ENCODE data around the gene MTCL1. TPM values are rescaled to one million over a fixed set of nuclear protein-coding genes. Genes with fewer than 3 reads are reported as not detected.
A peak's percentile ranks its signal among the peaks of the same experiment; 100 is the strongest.

MTCL1 gene
- total and polyA plus RNA-seq, 12 donors, result 0.43 to 12.5 (median 2.1) TPM

DNA sequence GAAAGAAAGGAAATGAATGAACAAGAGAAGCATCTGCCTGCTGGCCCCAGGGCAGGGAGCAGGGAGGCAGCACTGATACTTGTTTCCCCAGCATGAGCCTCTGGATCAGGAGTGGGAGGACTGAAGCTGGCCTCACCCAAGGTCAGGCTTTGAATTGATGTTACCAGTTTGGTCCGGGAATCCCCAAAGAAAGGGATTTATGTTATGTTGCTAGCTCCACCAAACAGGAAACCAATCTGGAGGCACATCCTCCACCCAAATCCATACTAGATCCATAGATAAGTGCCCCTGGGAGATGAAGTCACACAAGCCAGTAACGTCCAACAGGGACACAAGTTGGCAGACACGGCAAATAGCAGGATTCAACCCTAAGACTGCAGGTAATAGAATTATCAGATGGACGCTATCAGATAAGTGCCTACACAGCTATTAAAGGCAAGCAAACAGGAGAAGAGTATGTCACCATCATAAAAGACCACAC lies 85.9 kb downstream of the MTCL1 start:
- no peaks in the 10 kb centered on the region for H3K27me3 ChIP-seq
- DNase-seq, result peak in 1 of 7 donors; percentile 55
- TF ChIP-seq POLR2A (IDR thresholded peaks at IDR 0.05), result no peak
- TF ChIP-seq, protein P1, sequence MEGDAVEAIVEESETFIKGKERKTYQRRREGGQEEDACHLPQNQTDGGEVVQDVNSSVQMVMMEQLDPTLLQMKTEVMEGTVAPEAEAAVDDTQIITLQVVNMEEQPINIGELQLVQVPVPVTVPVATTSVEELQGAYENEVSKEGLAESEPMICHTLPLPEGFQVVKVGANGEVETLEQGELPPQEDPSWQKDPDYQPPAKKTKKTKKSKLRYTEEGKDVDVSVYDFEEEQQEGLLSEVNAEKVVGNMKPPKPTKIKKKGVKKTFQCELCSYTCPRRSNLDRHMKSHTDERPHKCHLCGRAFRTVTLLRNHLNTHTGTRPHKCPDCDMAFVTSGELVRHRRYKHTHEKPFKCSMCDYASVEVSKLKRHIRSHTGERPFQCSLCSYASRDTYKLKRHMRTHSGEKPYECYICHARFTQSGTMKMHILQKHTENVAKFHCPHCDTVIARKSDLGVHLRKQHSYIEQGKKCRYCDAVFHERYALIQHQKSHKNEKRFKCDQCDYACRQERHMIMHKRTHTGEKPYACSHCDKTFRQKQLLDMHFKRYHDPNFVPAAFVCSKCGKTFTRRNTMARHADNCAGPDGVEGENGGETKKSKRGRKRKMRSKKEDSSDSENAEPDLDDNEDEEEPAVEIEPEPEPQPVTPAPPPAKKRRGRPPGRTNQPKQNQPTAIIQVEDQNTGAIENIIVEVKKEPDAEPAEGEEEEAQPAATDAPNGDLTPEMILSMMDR (IDR thresholded peaks at IDR 0.05), result no peak
- no peaks in the 10 kb centered on the region for H3K36me3 ChIP-seq (replicated peaks in 1 of 2)
- intact Hi-C loops (cut with DNase I), result no loop called here
- H3K9me3 ChIP-seq (replicated peaks in 1 of 3), result no peaks in the 10 kb centered on the region
- 63 to 90% (median 80%) methylated on average over 3 to 4 of the region's 4 CpGs for WGBS, 4 donors
- H3K27ac ChIP-seq, result no peak overlapping the region
- no peaks in the 10 kb centered on the region for H3K4me1 ChIP-seq (replicated peaks in 1 of 2)
- no peak overlapping the region for H3K4me3 ChIP-seq

GRCh38 chr18:8792688-8793316 lies 87.4 kb downstream of the MTCL1 start:
- Histone ChIP-seq H3K4me1 (replicated peaks in 1 of 2) (no peaks in the 10 kb centered on the region), H3K36me3 (replicated peaks in 1 of 2) (no peaks in the 10 kb centered on the region), H3K27ac (no peak overlapping the region), H3K27me3 (no peaks in the 10 kb centered on the region), H3K9me3 (replicated peaks in 1 of 3) (no peaks in the 10 kb centered on the region), H3K4me3 (no peak overlapping the region)
- intact Hi-C loops (cut with DNase I), result no loop called here
- TF ChIP-seq POLR2A (IDR thresholded peaks at IDR 0.05), result no peak
- TF ChIP-seq, protein P1 (IDR thresholded peaks at IDR 0.05), result no peak
- 87 to 94% (median 91%) methylated on average over 15 to 16 of the region's 16 CpGs for WGBS, 4 donors
- peak in 1 of 7 donors; percentile 49 for DNase-seq

DNA sequence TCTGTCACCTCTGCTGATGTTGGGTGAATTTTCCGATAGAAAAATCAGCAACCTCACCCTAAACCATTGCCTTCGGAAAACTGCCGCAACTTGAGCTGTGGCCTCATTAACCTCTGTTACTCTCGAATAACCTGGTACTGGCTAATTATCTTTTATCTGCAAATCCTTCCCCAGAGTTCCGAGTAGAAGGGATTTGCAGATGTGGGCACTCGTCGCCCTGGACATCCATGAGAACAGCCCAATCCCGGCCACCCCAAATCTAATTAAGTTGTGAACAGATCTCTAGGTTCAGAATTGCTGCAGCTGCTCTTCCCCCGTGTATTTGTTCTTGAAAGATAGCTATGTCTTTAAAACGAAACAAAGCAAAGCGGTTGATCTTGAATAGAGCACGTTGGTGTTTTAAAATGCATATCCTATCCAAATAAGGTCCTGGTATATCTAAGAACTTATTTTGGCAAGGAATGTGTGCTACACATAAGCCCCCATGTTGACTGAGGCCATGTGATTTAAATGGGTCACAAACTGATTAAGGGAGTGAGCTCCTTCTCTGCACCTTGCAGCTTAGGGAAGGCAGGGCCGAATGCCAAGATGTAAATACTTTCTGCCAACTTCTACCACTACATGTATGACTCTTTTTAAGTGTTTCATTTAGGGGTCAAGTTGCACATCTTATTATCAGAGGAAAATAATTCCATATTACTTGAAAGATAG lies 88.2 kb downstream of the MTCL1 start:
- 87 to 90% (median 88%) methylated on average over 13 of the region's 13 CpGs for WGBS, 4 donors
- H3K36me3 ChIP-seq (replicated peaks in 1 of 2), result no peaks in the 10 kb centered on the region
- H3K27me3 ChIP-seq, result no peaks in the 10 kb centered on the region
- H3K4me3 ChIP-seq, result no peak overlapping the region
- intact Hi-C loops (cut with DNase I), result no loop called here
- no peaks in the 10 kb centered on the region for H3K4me1 ChIP-seq (replicated peaks in 1 of 2)
- peak overlapping the region in 1 of 5 donors; percentile 30 for H3K27ac ChIP-seq
- no peaks in the 10 kb centered on the region for H3K9me3 ChIP-seq (replicated peaks in 1 of 3)
- peak in 1 of 7 donors; percentile 76 for DNase-seq
- no peak for TF ChIP-seq POLR2A (IDR thresholded peaks at IDR 0.05)
- TF ChIP-seq, protein P1 (IDR thresholded peaks at IDR 0.05), result no peak

- DNase-seq, result peak in 1 of 7 donors; percentile 49
- no peak for TF ChIP-seq POLR2A (IDR thresholded peaks at IDR 0.05)
- TF ChIP-seq, protein P1 (IDR thresholded peaks at IDR 0.05), result no peak
- Histone ChIP-seq H3K27ac (peak overlapping the region in 1 of 5 donors; percentile 30), H3K36me3 (replicated peaks in 1 of 2) (no peaks in the 10 kb centered on the region), H3K9me3 (replicated peaks in 1 of 3) (no peaks in the 10 kb centered on the region), H3K4me1 (replicated peaks in 1 of 2) (no peaks in the 10 kb centered on the region), H3K4me3 (no peak overlapping the region), H3K27me3 (no peaks in the 10 kb centered on the region)
- WGBS, 4 donors, result 76 to 83% (median 79%) methylated on average over 12 of the region's 12 CpGs
- intact Hi-C loops (cut with DNase I), result no loop called here
These were observed 89.0 kb downstream of the MTCL1 start for GRCh38 chr18:8794156-8794933.

Data from adrenal gland (tissue), 12 donors.